HG03432 (cell line): ENCODE results near the gene ZNF839.

Experiments used
- ATAC-seq: cut with Tn5 transposase; IDR thresholded peaks from one replicate; pipeline ENCODE4 v1.9.1; 2021; ENCODE audit warnings: mild to moderate bottlenecking, moderate library complexity; ENCODE audit not compliant: unreplicated experiment

ZNF839 gene

DNA sequence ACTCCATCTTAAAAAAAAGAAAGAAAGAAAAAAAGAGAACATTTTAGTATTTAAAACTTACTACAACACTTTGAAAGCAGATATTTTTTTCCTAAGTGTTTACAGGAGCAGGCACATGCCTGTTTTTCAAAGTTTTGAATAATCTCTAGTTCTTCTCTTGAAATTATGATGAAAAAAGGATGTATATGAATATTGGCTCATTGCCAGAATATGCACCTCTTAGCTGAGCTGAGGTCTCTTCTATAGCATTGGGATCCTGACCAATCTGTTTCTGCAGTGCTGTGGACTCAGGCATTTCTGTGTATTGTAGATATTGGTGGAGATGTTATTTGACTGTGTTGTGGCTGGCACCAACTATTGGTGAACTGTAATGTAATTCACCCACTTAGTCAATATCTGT lies 58.1 kb downstream of the ZNF839 start:
- no peak for ATAC-seq

DNA sequence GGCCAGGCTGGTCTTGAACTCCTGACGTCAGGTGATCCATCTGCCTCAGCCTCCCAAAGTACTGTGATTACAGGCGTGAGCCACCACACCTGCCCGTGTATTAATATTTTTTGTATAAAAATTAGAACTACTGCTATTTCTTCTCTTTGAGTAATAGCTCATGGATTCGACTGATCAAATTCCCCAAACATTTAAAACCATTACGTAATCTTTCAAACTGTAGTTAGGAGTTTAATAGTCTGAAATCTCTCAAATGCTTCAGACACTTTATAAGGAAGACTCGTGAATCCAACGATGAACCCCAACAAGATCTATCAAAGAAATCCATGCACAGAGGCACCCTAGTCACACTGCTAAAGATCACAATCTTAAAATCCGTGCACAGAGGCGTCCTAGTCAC lies 59.3 kb downstream of the ZNF839 start:
- no peak for ATAC-seq

DNA sequence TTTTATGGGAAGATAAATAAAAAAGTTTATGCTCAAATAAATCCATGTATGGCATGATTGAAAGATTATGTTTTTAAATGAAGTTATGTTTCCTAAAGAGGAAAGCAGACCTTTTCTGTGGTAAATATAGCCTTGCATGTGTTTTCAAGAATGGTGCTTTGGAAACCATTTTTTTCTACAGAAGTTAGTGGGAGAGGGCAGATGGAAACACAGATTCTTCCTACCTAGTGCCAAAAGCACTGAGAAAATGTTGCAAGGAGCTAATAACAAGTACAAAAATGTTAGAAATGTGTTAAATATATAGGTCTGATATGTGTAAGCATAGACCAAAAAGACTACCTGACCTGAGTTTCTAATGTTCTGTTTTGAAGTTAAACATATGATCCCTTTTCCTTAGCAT lies 67.5 kb downstream of the ZNF839 start:
- no peak for ATAC-seq

DNA sequence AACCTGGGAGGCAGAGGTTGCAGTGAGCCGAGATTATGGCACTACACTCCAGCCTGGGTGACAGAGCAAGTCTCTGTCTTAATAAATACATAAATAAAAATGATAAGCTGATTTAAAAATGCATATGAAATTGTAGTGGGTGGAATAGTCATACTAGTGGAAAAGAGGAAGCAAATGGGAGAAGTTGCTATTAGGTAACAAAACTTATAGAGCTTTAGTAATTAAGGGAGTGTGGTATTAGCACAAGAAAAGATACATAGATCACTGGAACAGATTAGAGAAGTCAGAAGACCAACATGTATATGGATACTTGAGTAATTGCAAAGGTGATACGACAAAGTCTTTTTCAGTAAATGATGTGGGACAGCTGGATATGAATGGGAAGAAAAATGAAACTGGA lies 69.7 kb downstream of the ZNF839 start:
- no peak for ATAC-seq

DNA sequence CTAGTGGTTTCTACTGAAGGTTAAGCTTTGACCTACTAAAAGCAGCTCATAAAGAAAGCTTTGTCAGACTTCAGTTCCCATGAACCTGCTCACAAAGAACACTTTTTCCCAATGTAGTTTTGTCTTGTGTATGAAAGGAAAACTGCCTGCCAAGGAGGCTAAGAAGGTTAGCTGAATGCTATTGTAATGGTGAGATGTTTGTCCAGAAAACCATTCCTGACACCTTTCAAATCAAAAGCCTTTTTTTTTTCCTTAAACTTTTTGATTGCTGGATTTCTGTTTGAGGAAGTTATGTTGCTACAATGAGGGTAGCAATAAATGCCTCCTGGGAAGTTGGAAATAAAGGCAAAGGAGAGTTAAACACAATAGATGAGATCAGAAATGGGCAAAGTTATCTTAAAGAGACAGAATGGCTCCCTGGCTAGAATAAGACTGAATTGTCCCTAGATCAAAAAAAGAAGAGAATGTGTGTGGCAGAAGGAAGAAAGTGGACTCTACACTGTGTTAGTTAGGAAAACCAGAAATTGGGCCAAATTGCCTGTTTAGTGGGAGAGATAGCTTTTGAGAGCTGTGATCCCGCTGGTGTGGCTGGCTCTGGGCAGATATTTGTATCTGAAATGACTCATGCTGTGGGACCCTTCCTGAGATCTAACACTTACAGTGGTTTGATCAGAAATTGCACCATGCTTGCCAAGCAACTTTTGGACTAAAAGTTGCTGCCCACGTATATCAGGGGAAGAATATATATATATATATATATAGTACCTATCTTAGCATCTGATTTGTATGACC lies 70.7 kb downstream of the ZNF839 start:
- ATAC-seq, result no peak
